Uterus (tissue), 2 donors: Measurements from ENCODE around the gene IQCE.

Experiments
- POLR2A ChIP-seq, 2 donors: fragments of 450-650 bp; IDR thresholded peaks; one replicate each; pipeline ENCODE4 v1.6.1; 2016; ENCODE audit warnings: antibody characterized with exemption in 2 of 2, mild to moderate bottlenecking in 1 of 2, moderate library complexity in 1 of 2
- TF ChIP-seq, protein P1 (sequence below), 4 experiments: fragments of 200-600 bp in 2 of 4; fragments of 450-650 bp in 2 of 4; sonication (generic) in 2 of 4; IDR thresholded peaks; one replicate each; pipeline ENCODE4 v1.5.1; 2016 to 2019; ENCODE audit warnings: antibody characterized with exemption in 4 of 4, mild to moderate bottlenecking in 2 of 4, moderate library complexity in 1 of 4

DNA sequence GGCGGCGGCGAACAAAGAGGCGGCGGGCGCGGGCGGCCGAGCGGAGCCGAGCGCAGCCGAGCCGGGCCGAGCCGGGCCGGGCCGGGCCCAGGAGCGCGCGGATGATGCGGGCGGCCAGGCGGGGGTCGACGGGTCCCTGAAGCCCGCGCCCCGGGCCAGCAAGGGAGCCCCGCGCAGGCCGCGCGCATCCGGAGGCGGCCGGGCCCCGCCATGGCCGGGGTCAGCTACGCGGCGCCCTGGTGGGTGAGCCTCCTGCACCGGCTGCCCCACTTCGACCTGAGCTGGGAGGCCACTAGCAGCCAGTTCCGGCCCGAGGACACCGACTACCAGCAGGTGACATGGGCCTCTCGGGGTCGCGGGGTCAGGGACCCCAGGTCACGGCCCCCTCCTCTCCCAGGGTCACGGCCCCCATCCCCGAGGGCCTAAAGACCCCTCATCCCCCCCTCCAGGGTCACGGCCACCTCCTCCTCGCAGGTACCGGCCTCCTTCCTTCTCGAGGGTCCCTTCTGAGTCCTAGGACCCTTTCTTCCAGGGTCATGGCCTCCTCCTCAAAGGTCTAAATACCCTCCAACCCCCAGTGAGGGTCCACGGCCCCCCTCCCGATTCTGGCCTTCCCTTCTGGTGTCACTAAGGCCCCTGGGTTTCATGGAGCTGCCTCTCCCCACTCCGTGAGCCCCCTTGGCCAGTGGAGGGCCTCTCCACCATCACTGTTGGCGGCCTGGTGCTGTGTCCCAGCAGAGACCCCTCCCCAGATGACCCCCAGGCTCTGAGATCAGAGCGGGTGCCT lies 73.4 kb downstream of the IQCE start, which contains the start of gene TTYH3:
- TF ChIP-seq, protein P1, sequence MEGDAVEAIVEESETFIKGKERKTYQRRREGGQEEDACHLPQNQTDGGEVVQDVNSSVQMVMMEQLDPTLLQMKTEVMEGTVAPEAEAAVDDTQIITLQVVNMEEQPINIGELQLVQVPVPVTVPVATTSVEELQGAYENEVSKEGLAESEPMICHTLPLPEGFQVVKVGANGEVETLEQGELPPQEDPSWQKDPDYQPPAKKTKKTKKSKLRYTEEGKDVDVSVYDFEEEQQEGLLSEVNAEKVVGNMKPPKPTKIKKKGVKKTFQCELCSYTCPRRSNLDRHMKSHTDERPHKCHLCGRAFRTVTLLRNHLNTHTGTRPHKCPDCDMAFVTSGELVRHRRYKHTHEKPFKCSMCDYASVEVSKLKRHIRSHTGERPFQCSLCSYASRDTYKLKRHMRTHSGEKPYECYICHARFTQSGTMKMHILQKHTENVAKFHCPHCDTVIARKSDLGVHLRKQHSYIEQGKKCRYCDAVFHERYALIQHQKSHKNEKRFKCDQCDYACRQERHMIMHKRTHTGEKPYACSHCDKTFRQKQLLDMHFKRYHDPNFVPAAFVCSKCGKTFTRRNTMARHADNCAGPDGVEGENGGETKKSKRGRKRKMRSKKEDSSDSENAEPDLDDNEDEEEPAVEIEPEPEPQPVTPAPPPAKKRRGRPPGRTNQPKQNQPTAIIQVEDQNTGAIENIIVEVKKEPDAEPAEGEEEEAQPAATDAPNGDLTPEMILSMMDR (IDR thresholded peaks at IDR 0.05), result no peak
- peak; percentile 56 to 69 for TF ChIP-seq POLR2A (IDR thresholded peaks at IDR 0.05)
